ENCODE results near the gene ZNF189.

The ZNF189 gene

DNA sequence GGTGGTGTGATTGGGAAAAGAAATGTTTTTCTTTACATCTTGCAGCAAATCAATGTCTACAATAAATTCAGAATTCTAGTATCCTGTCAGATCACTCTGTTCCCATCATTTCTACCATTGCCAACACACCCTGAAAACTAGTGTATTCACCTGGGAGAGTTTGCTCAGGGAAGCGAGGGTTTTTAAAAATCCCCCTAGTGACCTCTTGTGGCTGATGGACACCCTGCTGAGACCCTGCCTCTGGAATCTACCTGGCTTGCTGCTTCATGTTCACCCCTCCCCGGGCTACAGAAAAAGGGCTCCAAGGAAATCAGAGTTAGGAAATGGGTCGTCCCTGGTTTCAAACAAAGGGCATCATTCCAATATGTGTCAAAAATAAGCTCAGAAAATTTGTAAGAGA, 58.4 kb downstream of the ZNF189 start:
- DNase-seq (ENCODE audit: extremely low spot score), result no peak
- ChIA-PET CTCF (interaction anchor here (1.0 to 1.5 kb wide), 6 partner anchors 8 to 76 kb away, joined by 3 to 5 read pairs (median 4); no protein-coding TSS in a partner anchor), POLR2A (no interaction called here)
- TF ChIP-seq, protein P1, sequence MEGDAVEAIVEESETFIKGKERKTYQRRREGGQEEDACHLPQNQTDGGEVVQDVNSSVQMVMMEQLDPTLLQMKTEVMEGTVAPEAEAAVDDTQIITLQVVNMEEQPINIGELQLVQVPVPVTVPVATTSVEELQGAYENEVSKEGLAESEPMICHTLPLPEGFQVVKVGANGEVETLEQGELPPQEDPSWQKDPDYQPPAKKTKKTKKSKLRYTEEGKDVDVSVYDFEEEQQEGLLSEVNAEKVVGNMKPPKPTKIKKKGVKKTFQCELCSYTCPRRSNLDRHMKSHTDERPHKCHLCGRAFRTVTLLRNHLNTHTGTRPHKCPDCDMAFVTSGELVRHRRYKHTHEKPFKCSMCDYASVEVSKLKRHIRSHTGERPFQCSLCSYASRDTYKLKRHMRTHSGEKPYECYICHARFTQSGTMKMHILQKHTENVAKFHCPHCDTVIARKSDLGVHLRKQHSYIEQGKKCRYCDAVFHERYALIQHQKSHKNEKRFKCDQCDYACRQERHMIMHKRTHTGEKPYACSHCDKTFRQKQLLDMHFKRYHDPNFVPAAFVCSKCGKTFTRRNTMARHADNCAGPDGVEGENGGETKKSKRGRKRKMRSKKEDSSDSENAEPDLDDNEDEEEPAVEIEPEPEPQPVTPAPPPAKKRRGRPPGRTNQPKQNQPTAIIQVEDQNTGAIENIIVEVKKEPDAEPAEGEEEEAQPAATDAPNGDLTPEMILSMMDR (IDR thresholded peaks at IDR 0.05; ENCODE audit: control extremely low read depth, extremely low read depth, low read depth, missing control alignments), result no peak

DNA sequence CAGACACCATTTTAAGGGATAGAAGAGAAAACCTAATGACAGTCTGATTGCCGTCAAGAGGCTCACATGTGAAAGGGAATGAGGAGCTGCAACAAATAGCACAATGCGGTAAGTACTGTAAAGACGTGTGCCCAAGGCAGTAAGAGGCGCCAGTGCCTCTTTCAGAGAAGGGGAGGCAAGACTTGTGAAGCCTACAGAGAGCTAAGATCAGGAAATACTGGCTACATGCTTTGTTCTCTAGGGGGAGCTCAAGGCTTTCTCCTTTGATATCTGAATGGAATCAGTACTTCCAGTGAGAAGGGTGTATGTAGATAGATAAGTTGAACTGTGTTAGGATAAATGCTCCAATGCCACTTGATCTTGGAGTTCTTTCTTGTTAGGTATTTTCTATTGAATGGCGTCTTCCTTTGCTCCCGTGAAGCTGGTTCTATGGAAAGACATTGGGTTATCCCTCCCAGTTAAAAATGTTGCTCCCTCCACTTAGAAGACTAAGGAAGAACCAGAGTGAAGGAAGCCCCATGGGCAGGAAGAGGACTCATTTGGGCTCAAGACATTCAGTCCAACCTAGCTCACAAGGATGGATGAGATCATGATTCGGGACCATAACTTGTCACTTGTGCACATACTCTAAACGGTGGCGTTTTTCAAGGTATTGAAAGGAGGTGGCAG, 60.4 kb downstream of the ZNF189 start:
- TF ChIP-seq, protein P1 (IDR thresholded peaks at IDR 0.05; ENCODE audit: control extremely low read depth, extremely low read depth, low read depth, missing control alignments), result peak; percentile 51
- POLR2A ChIA-PET, result no interaction called here
- DNase-seq (ENCODE audit: extremely low spot score), result peak; percentile 57
- CTCF ChIA-PET, result interaction anchor here (0.6 to 4.4 kb wide), 29 partner anchors 9 to 157 kb away, joined by 3 to 49 read pairs (median 4); partner anchors contain the start of genes MRPL50, RNF20 and ZNF189

Measured in GM10248 (cell line).